K562 (cell line): Measurements from ENCODE around the gene SLFNL1. TPM values are rescaled to one million over a fixed set of nuclear protein-coding genes. Genes with fewer than 3 reads are reported as not detected.

Experiments used
- CBX1 ChIP-seq: sonication (generic); IDR thresholded peaks from 2 replicates; pipeline ENCODE4 v1.6.1; 2016; ENCODE audit warnings: antibody characterized with exemption, low read depth, mild to moderate bottlenecking
- DDX20 ChIP-seq: fragments of 450-650 bp; IDR thresholded peaks from 2 replicates; pipeline ENCODE4 v1.6.1; 2016; ENCODE audit warnings: missing genetic modification characterization, low read depth, mild to moderate bottlenecking, missing compliant biosample characterization, moderate library complexity
- FOS ChIP-seq: IDR thresholded peaks from 3 replicates; pipeline ENCODE4 v1.6.1; 2011; ENCODE audit not compliant: insufficient read length; ENCODE audit errors: extremely low read depth
- HDAC2 ChIP-seq: fragments of 450-650 bp; IDR thresholded peaks from 2 replicates; pipeline ENCODE4 v1.6.1; 2016; ENCODE audit warnings: mild to moderate bottlenecking
- KAT2B ChIP-seq: IDR thresholded peaks from one replicate; pipeline ENCODE4 v1.6.1; 2012; ENCODE audit warnings: low read depth, mild to moderate bottlenecking, control low read depth, inconsistent platforms, low read length, moderate library complexity
- KDM4B ChIP-seq, 2 experiments: fragments of 450-650 bp in 1 of 2; sonication (generic) in 1 of 2; IDR thresholded peaks; 2 replicates each; pipeline ENCODE4 v1.6.1; 2016 to 2017; ENCODE audit warnings: borderline replicate concordance in 2 of 2, antibody characterized with exemption in 1 of 2, low read depth in 1 of 2, mild to moderate bottlenecking in 1 of 2
- L3MBTL2 ChIP-seq: fragments of 450-650 bp; IDR thresholded peaks from 2 replicates; pipeline ENCODE4 v1.6.1; 2016; ENCODE audit warnings: mild to moderate bottlenecking, moderate library complexity
- MCM3 ChIP-seq: fragments of 450-650 bp; IDR thresholded peaks from 2 replicates; pipeline ENCODE4 v1.6.1; 2016
- MGA ChIP-seq: fragments of 450-650 bp; IDR thresholded peaks from 2 replicates; pipeline ENCODE4 v1.6.1; 2016; ENCODE audit warnings: mild to moderate bottlenecking, moderate library complexity
- NFRKB ChIP-seq: fragments of 450-650 bp; IDR thresholded peaks from 2 replicates; pipeline ENCODE4 v1.6.1; 2016; ENCODE audit warnings: low read depth
- RBM25 ChIP-seq: fragments of 200-400 bp; formaldehyde crosslinking; IDR thresholded peaks from 2 replicates; pipeline ENCODE4 v1.6.1; 2018; ENCODE audit warnings: low read length, low read depth, moderate library complexity; ENCODE audit not compliant: severe bottlenecking
- SNRNP70 ChIP-seq: fragments of 200-400 bp; formaldehyde crosslinking; optimal IDR thresholded peaks from 2 replicates; pipeline ENCODE3; 2017; ENCODE audit warnings: low read depth, low read length
- SRSF1 ChIP-seq: fragments of 200-400 bp; formaldehyde crosslinking; IDR thresholded peaks from 2 replicates; pipeline ENCODE4 v1.6.1; 2017; ENCODE audit warnings: mild to moderate bottlenecking, low read depth, low read length, moderate library complexity
- ZFPM2 ChIP-seq: fragments of 250-450 bp; sonication (Bioruptor Pico); IDR thresholded peaks from 2 replicates; pipeline ENCODE4 v1.5.1; 2022; ENCODE audit warnings: mild to moderate bottlenecking
- ZKSCAN3 ChIP-seq: fragments of 250-450 bp; sonication (Bioruptor Pico); IDR thresholded peaks from 2 replicates; pipeline ENCODE4 v1.4.0; 2020
- polyA plus RNA-seq, 8 experiments: library from polyadenylated mRNA; depleted of rRNA in 4 of 8; stranded (reverse) in 5 of 8; unstranded in 3 of 8; fragments of >200 nt; fragmentation: Nextera tagmentation in 2 of 8; fragmentation: Illumina TruSeq in 1 of 8; extraction: Ambion mirVana in 2 of 8; extraction: Trizol in 1 of 8; gene quantifications; 2 replicates each; pipeline versions ENCODE4 v1.2.1 to v1.2.3, GENCODE V29; 2011 to 2014; ENCODE audit warnings: inconsistent platforms in 1 of 8, missing spikeins in 1 of 8
- total RNA-seq, 7 experiments: library from RNA; depleted of rRNA in 6 of 7; stranded (reverse); fragments of >200 nt in 6 of 7; fragmentation: Illumina TruSeq in 2 of 7; extraction: Trizol in 2 of 7; gene quantifications; 2 replicates each; pipeline versions ENCODE4 v1.2.1 to v1.2.3, GENCODE V29; 2011 to 2021; ENCODE audit warnings: low replicate concordance in 1 of 7
- TF ChIP-seq, protein P1 (sequence below), 3 experiments: IDR thresholded peaks in 2 of 3; conservative IDR thresholded peaks in 1 of 3; 2 replicates each; pipeline ENCODE4 v1.5.1; 2011 to 2012; ENCODE audit warnings: low read length in 3 of 3, mild to moderate bottlenecking in 3 of 3, control low read depth in 2 of 3, improper control_type of control experiment in 1 of 3, inconsistent platforms in 1 of 3, low read depth in 1 of 3, mixed read lengths in 1 of 3, moderate library complexity in 1 of 3; ENCODE audit not compliant: insufficient read depth in 2 of 3

SLFNL1 gene
- total and polyA plus RNA-seq, 9 of the 15 experiments (the other 6 are each of a cell fraction or from before 2014, with no cell fraction given) = 0.05 to 0.14 (median 0.06) TPM; not detected in 5

- TF ChIP-seq MGA = no peak; the same call in 1 of the 2 replicates
- TF ChIP-seq, protein P1, sequence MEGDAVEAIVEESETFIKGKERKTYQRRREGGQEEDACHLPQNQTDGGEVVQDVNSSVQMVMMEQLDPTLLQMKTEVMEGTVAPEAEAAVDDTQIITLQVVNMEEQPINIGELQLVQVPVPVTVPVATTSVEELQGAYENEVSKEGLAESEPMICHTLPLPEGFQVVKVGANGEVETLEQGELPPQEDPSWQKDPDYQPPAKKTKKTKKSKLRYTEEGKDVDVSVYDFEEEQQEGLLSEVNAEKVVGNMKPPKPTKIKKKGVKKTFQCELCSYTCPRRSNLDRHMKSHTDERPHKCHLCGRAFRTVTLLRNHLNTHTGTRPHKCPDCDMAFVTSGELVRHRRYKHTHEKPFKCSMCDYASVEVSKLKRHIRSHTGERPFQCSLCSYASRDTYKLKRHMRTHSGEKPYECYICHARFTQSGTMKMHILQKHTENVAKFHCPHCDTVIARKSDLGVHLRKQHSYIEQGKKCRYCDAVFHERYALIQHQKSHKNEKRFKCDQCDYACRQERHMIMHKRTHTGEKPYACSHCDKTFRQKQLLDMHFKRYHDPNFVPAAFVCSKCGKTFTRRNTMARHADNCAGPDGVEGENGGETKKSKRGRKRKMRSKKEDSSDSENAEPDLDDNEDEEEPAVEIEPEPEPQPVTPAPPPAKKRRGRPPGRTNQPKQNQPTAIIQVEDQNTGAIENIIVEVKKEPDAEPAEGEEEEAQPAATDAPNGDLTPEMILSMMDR (IDR thresholded peaks at IDR 0.05 in 2 of 3, conservative IDR thresholded peaks at IDR 0.05 in 1 of 3; ENCODE audit: insufficient read depth in 2 of 3, low read depth in 1 of 3, low read length in 3 of 3) = no peak
- no peak for TF ChIP-seq DDX20
- TF ChIP-seq MCM3 = no peak
- TF ChIP-seq L3MBTL2 = peak; percentile 96
- no peak for TF ChIP-seq FOS
- no peak for TF ChIP-seq ZKSCAN3 (CRISPR knock-in tag)
- no peak for TF ChIP-seq NFRKB
- TF ChIP-seq HDAC2 = no peak
- TF ChIP-seq RBM25 = no peak
- TF ChIP-seq SNRNP70 = no peak
- no peak for TF ChIP-seq KAT2B
- no peak for TF ChIP-seq SRSF1
- TF ChIP-seq ZFPM2 = no peak
- TF ChIP-seq KDM4B (IDR thresholded peaks at IDR 0.05; ENCODE audit: borderline replicate concordance in 2 of 2, low read depth in 1 of 2) = no peak
- TF ChIP-seq CBX1 = no peak
These were observed 41.5 kb downstream of the SLFNL1 start (continued) for GRCh38 chr1:40980068-40980452.
